ENCODE results near the gene SLC5A10. TPM values are rescaled to one million over a fixed set of nuclear protein-coding genes. Genes with fewer than 3 reads are reported as not detected.
A peak's percentile ranks its signal among the peaks of the same experiment; 100 is the strongest.
"Not testable (repeated sequence)": the region's sequence is repeated elsewhere in the genome, so short reads cannot be mapped to it uniquely, and the experiment has no call there.

Gene SLC5A10
- total and polyA plus RNA-seq, 10 donors, result 0.17 to 2.1 (median 1.5) TPM; not detected in 5

DNA sequence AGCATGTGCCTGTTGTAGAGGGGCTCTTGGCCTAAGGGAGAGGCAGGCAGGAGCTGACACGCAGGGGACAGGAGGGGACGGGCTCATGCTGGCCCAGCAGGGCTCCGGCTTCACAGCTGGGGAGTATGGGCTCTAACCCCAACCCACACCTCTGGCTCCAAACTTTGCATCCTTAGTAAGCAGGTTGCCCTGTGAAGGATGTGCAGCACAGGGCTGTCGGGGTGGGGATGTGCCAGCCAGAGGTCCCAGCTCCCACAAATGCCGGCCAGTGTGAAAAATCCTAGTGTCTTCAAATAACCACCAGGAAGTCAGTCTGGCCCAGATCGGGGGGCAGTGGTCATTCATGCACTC is 66.6 kb downstream of the SLC5A10 start:
- TF ChIP-seq, protein P1, sequence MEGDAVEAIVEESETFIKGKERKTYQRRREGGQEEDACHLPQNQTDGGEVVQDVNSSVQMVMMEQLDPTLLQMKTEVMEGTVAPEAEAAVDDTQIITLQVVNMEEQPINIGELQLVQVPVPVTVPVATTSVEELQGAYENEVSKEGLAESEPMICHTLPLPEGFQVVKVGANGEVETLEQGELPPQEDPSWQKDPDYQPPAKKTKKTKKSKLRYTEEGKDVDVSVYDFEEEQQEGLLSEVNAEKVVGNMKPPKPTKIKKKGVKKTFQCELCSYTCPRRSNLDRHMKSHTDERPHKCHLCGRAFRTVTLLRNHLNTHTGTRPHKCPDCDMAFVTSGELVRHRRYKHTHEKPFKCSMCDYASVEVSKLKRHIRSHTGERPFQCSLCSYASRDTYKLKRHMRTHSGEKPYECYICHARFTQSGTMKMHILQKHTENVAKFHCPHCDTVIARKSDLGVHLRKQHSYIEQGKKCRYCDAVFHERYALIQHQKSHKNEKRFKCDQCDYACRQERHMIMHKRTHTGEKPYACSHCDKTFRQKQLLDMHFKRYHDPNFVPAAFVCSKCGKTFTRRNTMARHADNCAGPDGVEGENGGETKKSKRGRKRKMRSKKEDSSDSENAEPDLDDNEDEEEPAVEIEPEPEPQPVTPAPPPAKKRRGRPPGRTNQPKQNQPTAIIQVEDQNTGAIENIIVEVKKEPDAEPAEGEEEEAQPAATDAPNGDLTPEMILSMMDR (IDR thresholded peaks at IDR 0.05 in 8 of 11, conservative IDR thresholded peaks at IDR 0.05 in 3 of 11), result no peak
- no peak for TF ChIP-seq POLR2A (IDR thresholded peaks at IDR 0.05)
- peak in 2 of 3 donors; percentile 43 to 47 for TF ChIP-seq POLR2AphosphoS5 (IDR thresholded peaks at IDR 0.05)
- 74 to 84% (median 78%) methylated on average over 5 to 6 of the region's 6 CpGs for WGBS, 5 donors
- Histone ChIP-seq H3K36me3 (peaks cover 0 to 35% (median 19%) of the 10 kb centered on the region in 6 donors), H3K9me3 (no peaks in the 10 kb centered on the region), H3K4me3 (no peak overlapping the region), H3K27ac (no peak overlapping the region), H3K4me1 (no peaks in the 10 kb centered on the region), H3K27me3 (replicated peaks in 1 of 7) (peaks cover 0 to 16% (median 0%) of the 10 kb centered on the region in 7 donors)
- intact Hi-C loops (cut with DNase I; ENCODE audit: low total_unique reads), result loop anchor here (10.0 kb wide), 1 partner anchor 74 kb away; no protein-coding TSS in a partner anchor
- no peak for DNase-seq

DNA sequence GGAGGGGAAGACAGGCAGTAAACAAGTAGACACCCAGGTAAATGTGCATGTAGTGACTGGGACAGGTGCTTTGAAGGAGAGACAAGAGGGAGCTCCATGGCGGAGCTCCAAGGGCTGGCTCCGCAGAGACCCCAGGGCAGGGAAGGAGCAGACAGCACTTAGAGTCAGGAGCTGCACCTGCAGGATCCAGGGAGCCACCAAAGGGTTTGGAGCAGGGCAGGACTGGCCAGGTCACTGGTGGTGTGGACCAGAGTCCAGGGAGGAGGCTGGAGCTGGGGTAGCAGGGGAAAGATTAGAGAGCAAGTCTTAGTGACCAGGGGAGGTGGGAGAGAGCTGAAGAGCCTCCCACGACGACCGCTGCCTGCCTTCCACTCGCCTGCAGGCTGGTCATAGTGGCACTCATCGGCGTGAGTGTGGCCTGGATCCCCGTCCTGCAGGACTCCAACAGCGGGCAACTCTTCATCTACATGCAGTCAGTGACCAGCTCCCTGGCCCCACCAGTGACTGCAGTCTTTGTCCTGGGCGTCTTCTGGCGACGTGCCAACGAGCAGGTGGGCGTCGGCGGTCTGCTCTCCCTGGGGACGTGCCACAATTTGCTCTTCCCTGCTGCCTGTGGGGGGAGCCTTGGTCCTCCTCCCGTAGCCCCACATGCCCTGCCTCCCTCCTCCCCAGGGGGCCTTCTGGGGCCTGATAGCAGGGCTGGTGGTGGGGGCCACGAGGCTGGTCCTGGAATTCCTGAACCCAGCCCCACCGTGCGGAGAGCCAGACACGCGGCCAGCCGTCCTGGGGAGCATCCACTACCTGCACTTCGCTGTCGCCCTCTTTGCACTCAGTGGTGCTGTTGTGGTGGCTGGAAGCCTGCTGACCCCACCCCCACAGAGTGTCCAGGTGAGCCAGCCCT is 67.3 kb downstream of the SLC5A10 start:
- WGBS, 5 donors, result 69 to 87% (median 78%) methylated on average over 19 to 27 of the region's 27 CpGs
- H3K27ac ChIP-seq, result no peak overlapping the region
- DNase-seq, result peak; percentile 75
- H3K9me3 ChIP-seq, result no peaks in the 10 kb centered on the region
- peaks cover 0 to 7% (median 0%) of the 10 kb centered on the region in 6 donors for H3K4me1 ChIP-seq
- H3K27me3 ChIP-seq (replicated peaks in 1 of 7), result peaks cover 0 to 16% (median 0%) of the 10 kb centered on the region in 7 donors
- intact Hi-C loops (cut with DNase I; ENCODE audit: low total_unique reads), result loop anchor here (10.0 kb wide), 1 partner anchor 74 kb away; no protein-coding TSS in a partner anchor
- no peak overlapping the region for H3K4me3 ChIP-seq
- peaks cover 0 to 42% (median 26%) of the 10 kb centered on the region in 6 donors for H3K36me3 ChIP-seq
- TF ChIP-seq POLR2AphosphoS5 (IDR thresholded peaks at IDR 0.05), result peak; percentile 73 to 86 (median 76)
- TF ChIP-seq, protein P1 (IDR thresholded peaks at IDR 0.05 in 8 of 11, conservative IDR thresholded peaks at IDR 0.05 in 3 of 11), result no peak

DNA sequence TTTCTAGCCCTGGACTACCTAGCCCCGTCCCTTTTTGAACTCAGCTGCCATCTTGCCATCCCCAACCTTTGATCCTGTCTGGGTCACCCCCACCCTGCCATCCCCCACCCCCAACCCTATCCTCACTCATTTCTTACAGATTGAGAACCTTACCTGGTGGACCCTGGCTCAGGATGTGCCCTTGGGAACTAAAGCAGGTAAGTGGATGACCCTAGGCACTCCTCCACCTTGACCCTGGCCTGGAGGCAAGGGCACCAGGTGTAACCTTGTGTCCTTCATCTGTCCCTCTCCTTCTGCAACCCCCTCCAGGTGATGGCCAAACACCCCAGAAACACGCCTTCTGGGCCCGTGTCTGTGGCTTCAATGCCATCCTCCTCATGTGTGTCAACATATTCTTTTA is 68.1 kb downstream of the SLC5A10 start:
- H3K4me3 ChIP-seq, result no peak overlapping the region
- no peak overlapping the region for H3K27ac ChIP-seq
- H3K36me3 ChIP-seq, result peaks cover 0 to 48% (median 26%) of the 10 kb centered on the region in 6 donors
- TF ChIP-seq, protein P1 (IDR thresholded peaks at IDR 0.05 in 8 of 11, conservative IDR thresholded peaks at IDR 0.05 in 3 of 11), result no peak
- intact Hi-C loops (cut with DNase I; ENCODE audit: low total_unique reads), result no loop called here
- WGBS, 5 donors, result 85 to 95% (median 87%) methylated on average over 3 of the region's 3 CpGs
- peaks cover 0 to 13% (median 0%) of the 10 kb centered on the region in 6 donors for H3K4me1 ChIP-seq
- peaks cover 0 to 16% (median 0%) of the 10 kb centered on the region in 7 donors for H3K27me3 ChIP-seq (replicated peaks in 1 of 7)
- peak; percentile 47 for DNase-seq
- H3K9me3 ChIP-seq, result no peaks in the 10 kb centered on the region

DNA sequence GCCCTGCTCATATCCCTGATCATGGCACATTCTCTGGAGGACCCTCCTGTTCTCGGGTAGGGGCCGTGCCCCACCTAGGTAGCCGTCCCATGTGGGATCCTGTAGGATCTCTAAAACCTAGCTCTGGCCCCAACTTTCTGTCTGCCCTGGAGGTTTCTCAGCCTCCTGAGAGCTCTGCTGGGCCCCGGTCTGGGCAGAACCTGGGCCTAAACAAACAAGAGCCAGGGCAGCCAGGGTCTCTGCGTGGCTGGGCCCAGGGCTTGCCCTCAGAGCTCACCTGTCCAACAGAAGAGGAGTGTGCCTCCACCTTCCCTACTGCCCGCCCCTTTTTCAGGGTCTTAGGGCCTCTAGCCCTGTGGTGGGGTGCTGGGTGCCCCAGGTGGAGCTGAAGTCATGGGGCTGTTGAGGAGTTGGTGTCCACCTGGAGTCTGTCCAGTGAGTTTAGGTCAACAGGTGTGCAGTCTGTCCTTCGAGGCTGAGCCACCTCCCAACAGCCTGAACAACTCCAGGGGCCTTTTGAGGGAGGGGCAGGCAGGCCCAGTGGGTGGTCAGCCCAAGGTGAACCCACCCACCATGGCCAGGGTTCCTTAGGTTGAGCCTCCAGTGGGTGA is 69.2 kb downstream of the SLC5A10 start:
- TF ChIP-seq POLR2AphosphoS5 (IDR thresholded peaks at IDR 0.05), result peak in 1 of 3 donors; percentile 5
- H3K9me3 ChIP-seq; H3K4me3 ChIP-seq; intact Hi-C loops (cut with DNase I; ENCODE audit: low total_unique reads); H3K27ac ChIP-seq: not testable (repeated sequence)
- 91 to 96% (median 95%) methylated on average over 4 to 7 of the region's 7 CpGs for WGBS, 5 donors
- peaks cover 0 to 13% (median 0%) of the 10 kb centered on the region in 6 donors for H3K4me1 ChIP-seq
- DNase-seq, result peak; percentile 68
- peaks cover 0 to 11% (median 0%) of the 10 kb centered on the region in 7 donors for H3K27me3 ChIP-seq (replicated peaks in 1 of 7)
- H3K36me3 ChIP-seq, result peaks cover 0 to 48% (median 26%) of the 10 kb centered on the region in 6 donors
